ENCODE measurements around the gene CES5A. TPM values are rescaled to one million over a fixed set of nuclear protein-coding genes. Genes with fewer than 3 reads are reported as not detected.

Gene CES5A
- not detected in 2 replicates for total RNA-seq (2012; rRNA removed)
- polyA plus RNA-seq (2012; rRNA removed) = not detected in 2 replicates
- polyA plus RNA-seq (2012; cell fraction: cytosol; rRNA removed) = not detected in 2 replicates
- not detected in 2 replicates for polyA plus RNA-seq (2012; cell fraction: nucleus; rRNA removed; ENCODE audit: low replicate concordance)
- Bru-seq, nascent RNA = not detected
- not detected for BruChase-seq, experiment 1, labeled RNA remaining after a 6-hour chase
- BruChase-seq, experiment 2, labeled RNA remaining after a 2-hour chase = not detected
- long read RNA-seq = 0 reads

- Histone ChIP-seq H3K14ac (replicated peaks; ENCODE audit: low read depth, low read length) (no peak within 1 kb of the TSS), H3K79me1 (ENCODE audit: low read depth in 1 of 2, low read length in 2 of 2) (no peaks in the 10 kb centered on the region), H4K20me1 (ENCODE audit: insufficient read depth, low read length) (no peaks in the 10 kb centered on the region), H3K36me3 (ENCODE audit: control insufficient read depth, insufficient read depth, low read length) (no peaks in the 10 kb centered on the region), H2BK120ac (ENCODE audit: low read depth, low read length) (no peak within 1 kb of the TSS), H3K56ac (ENCODE audit: extremely low read depth, insufficient read depth, low read length) (no peak within 1 kb of the TSS), H3K4ac (ENCODE audit: low read depth, low read length) (no peak within 1 kb of the TSS), H3K9me1 (ENCODE audit: insufficient read depth, low read length) (no peaks in the 10 kb centered on the region), H2BK15ac (ENCODE audit: low read depth, low read length) (no peak within 1 kb of the TSS), H3K9ac (ENCODE audit: low read depth, low read length) (no peak within 1 kb of the TSS), H2BK20ac (ENCODE audit: low read depth, low read length) (no peak within 1 kb of the TSS), H3K23ac (ENCODE audit: low read depth, low read length) (no peak within 1 kb of the TSS), H3K4me2 (ENCODE audit: low read depth, low read length) (no peak within 1 kb of the TSS), H2AK9ac (replicated peaks; ENCODE audit: low read depth, low read length, poor library complexity) (no peak within 1 kb of the TSS), H2BK5ac (ENCODE audit: low read depth, low read length, poor library complexity, severe bottlenecking) (no peak within 1 kb of the TSS), H3K27ac (ENCODE audit: insufficient read depth, low read length) (no peak within 1 kb of the TSS), H3K9me3 (ENCODE audit: control insufficient read depth, insufficient read depth, low read length) (no peaks in the 10 kb centered on the region), H4K5ac (ENCODE audit: low read depth, low read length) (no peak within 1 kb of the TSS), H2AK5ac (ENCODE audit: low read depth, low read length) (no peak within 1 kb of the TSS), H3K4me1 (ENCODE audit: control insufficient read depth, insufficient read depth, low read length) (no peaks in the 10 kb centered on the region), H3K27me3 (ENCODE audit: control insufficient read depth, insufficient read depth, low read length) (no peaks in the 10 kb centered on the region), H3K18ac (ENCODE audit: low read depth, low read length) (no peak within 1 kb of the TSS), H4K91ac (ENCODE audit: insufficient read depth, low read depth, low read length) (no peak within 1 kb of the TSS), H4K8ac (ENCODE audit: low read depth in 2 of 2, low read length in 2 of 2) (no peak within 1 kb of the TSS), H3K4me3 (ENCODE audit: insufficient read depth, low read depth, low read length) (no peak within 1 kb of the TSS), H2AFZ (replicated peaks; ENCODE audit: low read length, poor library complexity) (no peak within 1 kb of the TSS)
- POLR2A ChIA-PET (ENCODE audit: unreplicated experiment) = no interaction called here
- CTCF ChIA-PET = no interaction called here
- DNase-seq = no peak
- dilution Hi-C loops (cut with HindIII; ENCODE audit: low sequenced_read_pairs, unreplicated experiment) = no loop called here
- in situ Hi-C loops (cut with MboI; ENCODE audit: low sequenced_read_pairs) = no loop called here
- intact Hi-C loops (cut with micrococcal nuclease) = no loop called here
- WGBS, 2 experiments (ENCODE audit: extremely low coverage in 2 of 2, insufficient read length in 1 of 2) = 13% methylated on average over 1 of the region's 2 CpGs; no CpG with 5 or more reads in 1 of the 2 experiments
- BruUV-seq (replicated peaks) = no TSS peak
- no peak for ATAC-seq (ENCODE audit: low read depth)
- TF ChIP-seq MAZ (IDR thresholded peaks at IDR 0.05; ENCODE audit: borderline replicate concordance, low read depth, low read length) (no peak), ELK1 (IDR thresholded peaks at IDR 0.05; ENCODE audit: borderline replicate concordance, low read depth, low read length) (no peak), USF2 (IDR thresholded peaks at IDR 0.05; ENCODE audit: low read depth, low read length) (no peak), RCOR1 (IDR thresholded peaks at IDR 0.05; ENCODE audit: insufficient replicate concordance, low read length) (no peak)
These were observed at the start of gene CES5A for GRCh38 chr16:55875273-55875672. TSS of gene CES5A (minus strand) at chr16:55875373. CDS start at chr16:55875221, 152 bp downstream.

All from IMR-90 (cell line).